Measurements from ENCODE around the gene SFMBT2.

SFMBT2 gene

GRCh38 chr10:7378602-7379403 is 32.0 kb downstream of the SFMBT2 start:
- Histone ChIP-seq H3K27ac (no peak overlapping the region), H3K4me3 (no peak overlapping the region)

DNA sequence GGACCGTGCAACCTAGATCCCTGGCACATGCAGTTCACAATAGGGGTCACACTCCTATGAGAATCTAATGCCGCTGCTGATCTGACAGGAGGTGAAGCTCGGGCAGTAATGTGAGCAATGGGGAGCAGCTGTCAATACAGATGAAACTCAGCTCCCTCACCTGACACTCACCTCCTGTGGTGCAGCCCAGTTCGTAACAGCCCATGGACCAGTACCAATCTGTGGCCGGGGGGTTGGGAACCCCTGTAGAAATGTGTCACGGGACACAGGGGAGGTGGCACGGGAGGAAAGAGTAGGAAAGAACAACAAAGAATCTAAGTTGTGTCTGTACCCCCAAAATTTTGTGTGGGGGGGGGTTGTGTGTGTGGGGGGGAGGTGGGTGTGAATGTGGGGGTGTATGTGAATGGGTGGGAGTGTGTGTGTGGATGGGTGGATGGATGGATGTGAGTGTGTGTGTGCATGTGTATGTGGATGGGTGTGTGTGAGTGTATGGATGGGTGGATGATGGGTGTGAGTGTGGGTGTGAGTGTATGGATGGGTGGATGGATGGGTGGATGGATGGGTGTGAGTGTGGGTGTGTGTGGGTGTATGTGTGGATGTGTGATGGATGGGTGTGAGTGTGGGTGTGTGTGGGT is 33.1 kb downstream of the SFMBT2 start:
- no peak overlapping the region for H3K4me3 ChIP-seq

GRCh38 chr10:7374795-7375194 is 36.0 kb downstream of the SFMBT2 start:
- no peak overlapping the region for H3K27ac ChIP-seq
- no peak overlapping the region for H3K4me3 ChIP-seq

More for the DNA sequence above, 33.1 kb downstream of the SFMBT2 start:
- H3K27ac ChIP-seq: no peak overlapping the region

DNA sequence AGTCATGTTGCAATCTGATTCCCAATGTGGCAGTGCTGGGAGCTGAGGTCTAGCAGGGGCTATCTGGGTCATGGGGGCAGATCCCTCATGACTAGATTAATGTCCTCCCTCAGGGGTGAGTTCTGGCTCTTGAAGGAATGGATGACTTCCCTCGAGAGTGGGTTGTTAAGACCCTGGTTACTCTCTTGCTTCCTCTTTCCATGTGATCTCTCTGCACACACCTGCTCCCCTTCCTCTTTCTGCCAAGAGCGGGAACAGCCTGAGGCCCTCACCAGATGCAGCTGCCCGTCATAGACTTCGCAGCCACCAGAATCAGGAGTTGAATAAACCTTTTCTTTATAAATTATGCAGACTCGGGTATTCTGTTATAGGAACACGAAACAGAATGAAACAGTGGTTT is 37.8 kb downstream of the SFMBT2 start:
- H3K4me3 ChIP-seq: no peak overlapping the region
- H3K27ac ChIP-seq: no peak overlapping the region

GRCh38 chr10:7372504-7372903 is 38.3 kb downstream of the SFMBT2 start:
- H3K27ac ChIP-seq: no peak overlapping the region
- H3K4me3 ChIP-seq: no peak overlapping the region

DNA sequence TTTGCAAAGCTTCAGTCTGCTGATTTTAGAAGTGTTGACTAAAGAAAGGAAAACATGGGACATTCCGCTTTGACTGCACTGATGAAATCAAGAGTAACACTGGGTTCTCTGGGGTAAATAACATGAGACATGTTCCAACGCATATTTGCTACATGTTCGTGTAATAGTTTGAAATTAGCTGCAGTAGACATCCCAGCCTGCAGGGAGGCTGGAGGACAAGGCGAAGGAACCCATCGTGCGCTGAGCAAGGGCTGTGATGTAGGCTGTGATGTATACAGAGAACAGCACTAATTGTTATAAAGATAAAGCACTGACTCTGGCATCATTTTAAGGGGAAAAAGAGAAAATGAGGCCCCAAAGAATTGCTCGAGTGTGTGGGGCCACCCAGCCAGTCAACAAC is 40.3 kb downstream of the SFMBT2 start:
- Histone ChIP-seq H3K4me3 (no peak overlapping the region), H3K27ac (no peak overlapping the region)

DNA sequence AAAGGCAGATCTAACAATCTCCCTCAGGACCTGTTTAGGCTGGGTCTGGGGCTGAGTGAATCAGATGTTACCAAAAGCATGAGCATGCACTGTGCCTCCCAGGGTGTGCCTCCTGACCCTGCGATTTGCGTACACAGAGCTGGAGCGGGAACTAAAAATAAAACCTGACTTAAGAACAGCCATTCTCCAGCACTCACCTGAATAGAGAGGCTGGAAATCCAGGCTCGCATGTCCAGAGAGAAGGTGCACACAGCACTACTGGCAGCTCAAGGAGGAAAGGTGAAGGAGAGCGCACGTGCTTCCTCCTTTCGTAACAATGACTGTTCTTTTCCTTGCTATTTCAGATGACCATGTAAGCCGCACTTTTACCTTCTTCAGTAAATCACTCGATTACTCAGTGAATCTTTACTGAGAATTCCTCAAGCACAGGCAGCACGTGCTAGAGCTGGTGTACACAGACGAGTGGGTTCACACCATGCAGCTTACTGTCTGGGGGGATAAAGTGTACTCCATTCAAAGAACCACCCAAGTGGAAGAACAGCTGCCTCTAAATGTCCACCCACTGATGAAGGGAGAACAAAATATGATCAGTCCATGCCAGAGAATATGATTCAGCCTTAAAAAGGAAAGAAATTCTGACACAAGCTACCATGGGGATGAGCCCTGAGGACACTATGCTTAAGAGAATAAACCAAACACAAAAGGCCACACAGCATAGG is 45.6 kb downstream of the SFMBT2 start:
- Histone ChIP-seq H3K4me3 (no peak overlapping the region), H3K27ac (no peak overlapping the region)

GRCh38 chr10:7364474-7364873 is 46.4 kb downstream of the SFMBT2 start:
- no peak overlapping the region for H3K4me3 ChIP-seq
- no peak overlapping the region for H3K27ac ChIP-seq

GRCh38 chr10:7363700-7364099 is 47.1 kb downstream of the SFMBT2 start:
- Histone ChIP-seq H3K4me3 (no peak overlapping the region), H3K27ac (no peak overlapping the region)

DNA sequence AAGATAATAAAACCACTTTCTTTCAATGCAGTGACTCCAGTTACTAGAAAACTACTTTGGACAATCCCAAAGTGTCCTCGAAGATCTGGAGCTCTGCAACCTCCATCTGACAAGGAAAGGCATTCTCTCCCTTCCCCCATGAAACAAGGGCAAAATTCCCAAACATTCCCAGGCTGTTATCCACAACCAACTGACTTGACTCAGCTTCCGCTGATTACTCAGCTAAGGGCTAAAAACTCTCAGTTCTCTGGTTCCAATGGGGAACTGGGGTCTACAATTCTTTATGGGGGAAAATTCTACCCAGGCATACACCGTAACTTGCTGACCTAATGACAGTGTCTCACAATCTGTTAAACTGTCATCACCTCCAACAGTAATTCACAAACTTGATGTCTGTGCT is 48.4 kb downstream of the SFMBT2 start:
- H3K4me3 ChIP-seq: no peak overlapping the region
- no peak overlapping the region for H3K27ac ChIP-seq

DNA sequence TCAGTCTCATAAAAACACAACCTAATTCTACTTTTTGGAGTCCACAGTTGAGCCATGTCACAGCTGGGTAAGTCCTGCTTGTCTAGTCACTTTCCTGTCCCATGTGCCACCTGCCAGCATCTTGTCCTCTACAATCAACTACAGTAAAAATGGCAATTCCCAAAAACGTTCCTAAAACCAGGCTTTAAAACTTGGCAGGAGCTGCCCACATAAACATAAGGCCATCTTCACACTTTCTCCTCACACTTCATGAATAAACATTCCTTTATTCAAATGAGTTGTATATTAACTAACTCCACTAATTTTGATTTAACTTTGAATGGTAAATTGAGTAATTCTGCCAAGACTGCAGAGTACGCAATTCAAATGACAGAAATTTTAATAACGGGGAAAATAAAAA is 49.5 kb downstream of the SFMBT2 start:
- Histone ChIP-seq H3K4me3 (no peak overlapping the region), H3K27ac (no peak overlapping the region)

DNA sequence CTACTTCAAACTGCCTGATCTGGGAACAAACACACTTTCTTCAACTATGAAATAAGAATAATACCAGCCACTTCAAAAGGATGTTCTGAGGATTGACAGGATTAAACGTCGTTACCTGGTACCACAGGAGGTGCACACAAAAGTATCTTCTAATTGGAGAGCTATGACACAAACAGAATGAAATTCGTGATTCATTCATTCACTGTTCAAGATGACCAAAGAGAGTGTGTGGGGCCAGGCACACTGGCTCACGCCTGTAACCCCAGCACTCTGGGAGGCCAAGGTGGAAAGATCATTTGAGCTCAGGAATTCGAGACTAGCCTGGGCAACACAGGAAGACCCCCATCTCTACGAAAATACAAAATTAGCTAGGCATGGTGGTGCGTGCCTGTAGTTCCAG is 50.9 kb downstream of the SFMBT2 start:
- H3K4me3 ChIP-seq: no peak overlapping the region
- H3K27ac ChIP-seq: no peak overlapping the region

- Histone ChIP-seq H3K4me3 (no peak overlapping the region), H3K27ac (no peak overlapping the region)
These were observed 51.5 kb downstream of the SFMBT2 start for GRCh38 chr10:7359356-7359755.

DNA sequence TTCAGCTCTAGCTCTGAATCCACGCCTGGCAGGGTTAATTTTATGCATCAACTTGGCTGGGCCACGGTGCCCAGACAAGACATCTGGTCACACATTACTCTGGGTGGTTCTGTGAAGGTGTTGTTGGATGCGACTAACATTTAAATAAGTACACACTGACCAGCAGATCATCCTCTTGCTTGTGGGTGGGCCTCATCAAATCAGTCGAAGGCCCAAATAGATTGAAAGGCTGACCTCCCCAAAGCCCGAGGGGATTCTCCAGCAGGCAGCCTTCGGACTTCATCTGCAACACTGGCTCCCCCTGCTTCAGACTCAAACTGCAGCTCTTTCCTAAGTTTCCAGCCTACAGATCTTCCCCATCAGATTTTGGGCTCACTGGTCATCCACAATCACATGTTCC is 53.6 kb downstream of the SFMBT2 start:
- no peak overlapping the region for H3K27ac ChIP-seq
- H3K4me3 ChIP-seq: no peak overlapping the region

- Histone ChIP-seq H3K27ac (no peak overlapping the region), H3K4me3 (no peak overlapping the region)
These were observed 56.3 kb downstream of the SFMBT2 start for GRCh38 chr10:7354330-7355047.

- H3K4me3 ChIP-seq: no peak overlapping the region
- H3K27ac ChIP-seq: no peak overlapping the region
These were observed 58.9 kb downstream of the SFMBT2 start for GRCh38 chr10:7351894-7352293.

DNA sequence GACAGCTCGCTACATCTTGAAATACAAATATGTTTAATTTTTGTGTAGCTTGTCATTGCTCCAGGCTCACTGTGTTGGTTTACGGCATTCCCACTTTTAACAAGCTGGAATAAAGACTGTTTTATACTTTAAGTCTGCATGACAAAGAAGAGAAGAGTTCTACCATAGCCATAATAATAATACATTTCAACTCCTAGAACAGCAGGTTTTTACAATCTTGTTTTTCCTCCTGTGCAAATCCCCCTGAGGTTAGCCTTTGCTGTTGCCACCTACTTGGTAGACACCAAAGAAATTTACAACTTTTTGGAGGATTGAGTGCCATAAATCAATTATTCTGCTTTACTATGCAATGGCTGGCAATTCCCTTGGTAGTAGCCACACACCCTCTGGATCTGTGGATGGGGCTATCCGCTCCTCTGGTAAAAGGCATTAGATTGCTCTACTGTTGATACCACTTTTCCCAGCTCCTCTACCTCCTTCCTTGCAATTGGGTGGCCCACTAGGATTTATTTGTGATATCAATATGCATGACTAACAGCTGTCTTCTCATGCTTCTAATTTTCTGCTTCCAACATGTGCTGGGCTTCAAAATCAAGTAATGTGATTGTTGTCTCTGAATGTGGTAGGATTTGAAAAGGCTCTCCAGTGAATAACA is 60.2 kb downstream of the SFMBT2 start:
- no peak overlapping the region for H3K4me3 ChIP-seq
- no peak overlapping the region for H3K27ac ChIP-seq

DNA sequence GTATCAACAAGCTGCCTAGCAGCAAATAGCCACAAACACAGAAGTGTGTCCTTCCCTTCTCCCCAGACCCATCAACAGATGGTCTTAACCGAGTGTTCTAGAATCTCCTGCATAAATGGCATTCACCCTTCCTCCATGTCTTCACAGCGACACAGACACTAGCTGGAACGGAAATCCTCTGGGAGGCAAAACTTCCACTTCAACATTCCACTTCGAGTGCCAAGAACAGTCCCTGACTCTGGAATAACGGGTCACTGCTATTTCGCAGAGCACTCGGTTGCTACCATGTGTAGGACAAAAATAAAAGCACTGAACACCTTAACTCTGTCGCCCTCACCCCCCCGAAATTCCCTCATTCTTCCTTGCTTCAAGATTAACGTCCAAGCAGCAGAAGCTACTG is 65.1 kb downstream of the SFMBT2 start:
- H3K4me3 ChIP-seq: no peak overlapping the region
- H3K27ac ChIP-seq: peak overlapping the region in 1 of 21 experiments; percentile 3

- Histone ChIP-seq H3K27ac (no peak overlapping the region), H3K4me3 (no peak overlapping the region)
These were observed 67.8 kb downstream of the SFMBT2 start for GRCh38 chr10:7343040-7343439.
